HCT116 (cell line): Measurements from ENCODE around the gene MRLN. TPM values are rescaled to one million over a fixed set of nuclear protein-coding genes. Genes with fewer than 3 reads are reported as not detected.
"Not testable (repeated sequence)": the region's sequence is repeated elsewhere in the genome, so short reads cannot be mapped to it uniquely, and the experiment has no call there.

Experiments
- ATAC-seq: fragments of 200-7000 bp; cut with Tn5 transposase; 2 replicates; pipeline ENCODE4 v1.9.1; 2020; ENCODE audit warnings: mild to moderate bottlenecking, moderate library complexity
- BruUV-seq: library from RNA; stranded (reverse); fragments of 400-500 nt; replicated peaks from 2 replicates; lab custom pipeline; 2021; lab: Mats Ljungman, UMichigan
- CTCF ChIA-PET: fragments of 300-600 bp; sonication (Branson Sonifier 250); formaldehyde crosslinking; loops from one replicate; lab custom pipeline; 2021; ENCODE audit warnings: antibody characterized with exemption; lab: Charles Lee
- POLR2A ChIA-PET: fragments of 300-600, 350-600 bp; sonication (Branson Sonifier 250); formaldehyde crosslinking; loops from one replicate; lab custom pipeline; 2021; ENCODE audit warnings: antibody characterized with exemption; lab: Charles Lee
- RAD21 ChIA-PET, 2 experiments: fragments of 300-600 bp; sonication (Branson Sonifier 250); formaldehyde crosslinking; loops; one replicate each; lab custom pipeline; 2023; ENCODE audit warnings: low total read pairs in 2 of 2; ENCODE audit not compliant: uncharacterized antibody in 2 of 2, unreplicated experiment in 2 of 2, low non-redundant PET in 1 of 2; lab: Charles Lee
- DNase-seq: peaks from one replicate; pipeline ENCODE4 v3.0.0-alpha.2; 2010; ENCODE audit warnings: low read depth, low spot score
- H2AFZ ChIP-seq: fragments of 200-600 bp; shearing (Covaris generic), sonication (generic); 2 replicates; pipeline ENCODE4 v1.6.1; 2017; ENCODE audit warnings: low read depth, mixed run types, mixed read lengths, antibody characterized with exemption, low read length; ENCODE audit not compliant: poor library complexity, severe bottlenecking
- H3K27ac ChIP-seq: 2 replicates; pipeline ENCODE4 v1.5.1; 2012; ENCODE audit warnings: low read depth, low read length
- H3K27me3 ChIP-seq: fragments of 200-600 bp; sonication (generic); 2 replicates; pipeline ENCODE4 v1.6.1; 2016; ENCODE audit warnings: mixed run types, low read length, mixed read lengths; ENCODE audit not compliant: insufficient read depth
- H3K36me3 ChIP-seq, 2 experiments: fragments of 200-500 bp in 1 of 2; fragments of 200-600 bp in 1 of 2; sonication (Bioruptor generic) in 1 of 2; sonication (generic) in 1 of 2; 2 replicates each; pipeline versions ENCODE4 v1.5.1 to v1.6.1; 2014 to 2016; ENCODE audit warnings: low read length in 2 of 2, inconsistent platforms in 1 of 2, mixed read lengths in 1 of 2, mixed run types in 1 of 2; ENCODE audit not compliant: insufficient read depth in 2 of 2, control insufficient read depth in 1 of 2
- H3K4me1 ChIP-seq, 2 experiments: fragments of 200-600 bp in 1 of 2; sonication (generic) in 1 of 2; 2 replicates each; pipeline versions ENCODE4 v1.5.1 to v1.6.1; 2012 to 2017; ENCODE audit warnings: low read length in 2 of 2, inconsistent platforms in 1 of 2, mild to moderate bottlenecking in 1 of 2, mixed read lengths in 1 of 2, mixed run types in 1 of 2, moderate library complexity in 1 of 2; ENCODE audit not compliant: insufficient read depth in 2 of 2, control insufficient read depth in 1 of 2
- H3K4me2 ChIP-seq: fragments of 200-600 bp; sonication (generic); 2 replicates; pipeline ENCODE4 v1.6.1; 2017; ENCODE audit warnings: mixed run types, low read length, mixed read lengths
- H3K4me3 ChIP-seq, 2 experiments: fragments of 200-600 bp in 1 of 2; sonication (generic) in 1 of 2; replicated peaks in 1 of 2; 2 replicates each; pipeline ENCODE4 v1.5.1; 2011 to 2016; ENCODE audit warnings: low read length in 2 of 2, control low read depth in 1 of 2, low read depth in 1 of 2, mild to moderate bottlenecking in 1 of 2, mixed read lengths in 1 of 2, mixed run types in 1 of 2
- H3K79me2 ChIP-seq: fragments of 200-600 bp; sonication (generic); 2 replicates; pipeline ENCODE4 v1.6.1; 2017; ENCODE audit warnings: mild to moderate bottlenecking, mixed run types, low read length, moderate library complexity, mixed read lengths; ENCODE audit not compliant: insufficient read depth
- H3K9ac ChIP-seq: fragments of 200-600 bp; sonication (generic); 2 replicates; pipeline ENCODE4 v1.6.1; 2016; ENCODE audit warnings: low read length, mixed read lengths
- H3K9me2 ChIP-seq: fragments of 200-600 bp; sonication (generic), shearing (Covaris generic); 2 replicates; pipeline ENCODE4 v1.6.1; 2017; ENCODE audit warnings: mixed run types, mild to moderate bottlenecking, moderate library complexity; ENCODE audit not compliant: insufficient read depth
- H3K9me3 ChIP-seq, 2 experiments: fragments of 200-500 bp in 1 of 2; fragments of 200-600 bp in 1 of 2; sonication (Bioruptor generic) in 1 of 2; sonication (generic) in 1 of 2; 2 replicates each; pipeline ENCODE4 v1.6.1; 2014 to 2017; ENCODE audit warnings: low read length in 2 of 2, mixed read lengths in 2 of 2, inconsistent platforms in 1 of 2, low read depth in 1 of 2, mild to moderate bottlenecking in 1 of 2, mixed run types in 1 of 2, moderate library complexity in 1 of 2; ENCODE audit not compliant: control insufficient read depth in 1 of 2, insufficient read depth in 1 of 2
- H4K20me1 ChIP-seq: fragments of 200-600 bp; sonication (generic), shearing (Covaris generic); 2 replicates; pipeline ENCODE4 v1.6.1; 2017; ENCODE audit warnings: mixed run types, mild to moderate bottlenecking, moderate library complexity; ENCODE audit not compliant: insufficient read depth
- EZH2 ChIP-seq: fragments of 200-600 bp; sonication (generic); IDR thresholded peaks from 2 replicates; pipeline ENCODE4 v1.6.1; 2017; ENCODE audit warnings: antibody characterized with exemption, mixed run types
- intact Hi-C: fragments of 100-400 bp; cut with micrococcal nuclease; formaldehyde crosslinking; loops from 2 replicates; pipeline ENCODE4 v1.10.0; 2022
- total RNA-seq: library from RNA; stranded (reverse); gene quantifications from one replicate; pipeline ENCODE4 v1.2.1, GENCODE V29; 2021; ENCODE audit not compliant: unreplicated experiment

The MRLN gene
- total RNA-seq, 1 experiment from 2014 or later, result not detected

DNA sequence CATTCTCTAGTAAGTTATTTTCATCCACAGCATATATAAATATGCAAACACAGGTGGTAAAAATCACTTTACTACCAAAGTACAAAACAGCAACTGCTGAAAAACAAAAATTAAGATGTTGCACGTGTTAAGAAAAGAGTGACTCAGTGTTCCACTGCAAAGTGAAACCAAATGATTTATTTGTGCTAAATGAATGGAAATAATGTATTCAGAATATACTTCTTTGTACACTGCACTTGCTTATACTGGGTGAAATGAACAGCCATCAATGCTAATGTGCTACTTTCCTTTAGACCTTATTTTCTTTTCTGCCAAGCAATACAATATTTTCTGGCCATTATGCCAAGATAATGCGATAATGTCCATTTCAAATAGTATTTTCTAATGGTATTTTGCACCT lies 38.3 kb upstream of the MRLN start:
- Histone ChIP-seq H3K36me3 (peaks cover 4 to 14% of the 10 kb centered on the region in 2 experiments; a peak in 2 of 4 replicates), H3K27ac (no peak overlapping the region), H3K79me2 (no peaks in the 10 kb centered on the region), H3K4me3 (no peak overlapping the region), H3K9me2 (no peaks in the 10 kb centered on the region), H3K4me2 (no peak overlapping the region), H3K27me3 (no peaks in the 10 kb centered on the region), H3K9me3 (no peaks in the 10 kb centered on the region), H2AFZ (no peak overlapping the region), H3K9ac (no peak overlapping the region), H4K20me1 (no peaks in the 10 kb centered on the region; the same call in 1 of the 2 replicates), H3K4me1 (no peaks in the 10 kb centered on the region)
- RAD21 ChIA-PET, result no interaction called here
- POLR2A ChIA-PET, result no interaction called here
- no peak for ATAC-seq
- CTCF ChIA-PET, result no interaction called here
- no peak for TF ChIP-seq EZH2
- DNase-seq, result no peak
- no TSS peak for BruUV-seq
- intact Hi-C loops, result no loop called here

GRCh38 chr10:59790080-59790479 lies 36.8 kb upstream of the MRLN start:
- ATAC-seq, DNase-seq, H2AFZ ChIP-seq, BruUV-seq, RAD21 ChIA-PET, H3K4me1 ChIP-seq, H3K27me3 ChIP-seq, intact Hi-C loops, H3K4me3 ChIP-seq, H3K4me2 ChIP-seq, H3K9me3 ChIP-seq, POLR2A ChIA-PET, CTCF ChIA-PET, H3K9me2 ChIP-seq, H3K9ac ChIP-seq, H3K79me2 ChIP-seq, H4K20me1 ChIP-seq, H3K27ac ChIP-seq: not testable (repeated sequence)
- H3K36me3 ChIP-seq, result peaks cover 4 to 11% of the 10 kb centered on the region in 2 experiments; a peak in 2 of 4 replicates

GRCh38 chr10:59788914-59789313 lies 35.7 kb upstream of the MRLN start:
- peaks cover 4 to 11% of the 10 kb centered on the region in 2 experiments; a peak in 2 of 4 replicates for H3K36me3 ChIP-seq
- H2AFZ ChIP-seq, H3K9me2 ChIP-seq, H3K4me1 ChIP-seq, H3K27ac ChIP-seq, DNase-seq, intact Hi-C loops, POLR2A ChIA-PET, H3K9me3 ChIP-seq, RAD21 ChIA-PET, H4K20me1 ChIP-seq, H3K4me2 ChIP-seq, H3K79me2 ChIP-seq, H3K9ac ChIP-seq, H3K27me3 ChIP-seq, CTCF ChIA-PET, ATAC-seq, H3K4me3 ChIP-seq: not testable (repeated sequence)
- TSS peak; percentile 6 for BruUV-seq

DNA sequence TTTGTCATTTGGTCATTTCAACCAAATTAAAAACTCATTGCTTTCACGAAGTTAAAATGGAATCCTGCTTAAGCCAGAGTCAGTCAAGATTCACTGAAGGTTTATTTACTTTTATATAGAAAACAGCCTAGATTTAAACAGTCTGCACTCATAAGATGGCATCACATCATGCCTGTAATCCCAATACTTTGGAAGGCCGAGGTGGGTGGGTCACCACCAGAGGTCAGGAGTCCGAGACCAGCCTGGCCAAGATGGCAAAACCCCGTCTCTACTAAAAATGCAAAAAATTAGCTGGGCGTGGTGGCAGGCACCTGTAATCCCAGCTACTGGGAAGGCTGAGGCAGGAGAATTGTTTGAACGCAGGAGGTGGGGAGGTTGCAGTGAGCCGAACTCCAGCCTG lies 33.8 kb upstream of the MRLN start:
- H3K79me2 ChIP-seq, intact Hi-C loops, H3K4me1 ChIP-seq, H2AFZ ChIP-seq, RAD21 ChIA-PET, H3K27ac ChIP-seq, H3K4me3 ChIP-seq, H3K36me3 ChIP-seq, ATAC-seq, H3K4me2 ChIP-seq, H3K9me3 ChIP-seq, BruUV-seq, H4K20me1 ChIP-seq, H3K9ac ChIP-seq, DNase-seq, H3K27me3 ChIP-seq, POLR2A ChIA-PET, H3K9me2 ChIP-seq: not testable (repeated sequence)
- CTCF ChIA-PET, result interaction anchor here (0.7 kb wide), 1 partner anchor 245 kb away, joined by 3 read pairs; no protein-coding TSS in a partner anchor
